ENCODE data around the gene APOBEC3A. TPM values are rescaled to one million over a fixed set of nuclear protein-coding genes. Genes with fewer than 3 reads are reported as not detected.

The APOBEC3A gene
- total and polyA plus RNA-seq, 2 of the 13 experiments (the other 11 are each of a cell fraction or from before 2014, with no cell fraction given) = not detected

DNA sequence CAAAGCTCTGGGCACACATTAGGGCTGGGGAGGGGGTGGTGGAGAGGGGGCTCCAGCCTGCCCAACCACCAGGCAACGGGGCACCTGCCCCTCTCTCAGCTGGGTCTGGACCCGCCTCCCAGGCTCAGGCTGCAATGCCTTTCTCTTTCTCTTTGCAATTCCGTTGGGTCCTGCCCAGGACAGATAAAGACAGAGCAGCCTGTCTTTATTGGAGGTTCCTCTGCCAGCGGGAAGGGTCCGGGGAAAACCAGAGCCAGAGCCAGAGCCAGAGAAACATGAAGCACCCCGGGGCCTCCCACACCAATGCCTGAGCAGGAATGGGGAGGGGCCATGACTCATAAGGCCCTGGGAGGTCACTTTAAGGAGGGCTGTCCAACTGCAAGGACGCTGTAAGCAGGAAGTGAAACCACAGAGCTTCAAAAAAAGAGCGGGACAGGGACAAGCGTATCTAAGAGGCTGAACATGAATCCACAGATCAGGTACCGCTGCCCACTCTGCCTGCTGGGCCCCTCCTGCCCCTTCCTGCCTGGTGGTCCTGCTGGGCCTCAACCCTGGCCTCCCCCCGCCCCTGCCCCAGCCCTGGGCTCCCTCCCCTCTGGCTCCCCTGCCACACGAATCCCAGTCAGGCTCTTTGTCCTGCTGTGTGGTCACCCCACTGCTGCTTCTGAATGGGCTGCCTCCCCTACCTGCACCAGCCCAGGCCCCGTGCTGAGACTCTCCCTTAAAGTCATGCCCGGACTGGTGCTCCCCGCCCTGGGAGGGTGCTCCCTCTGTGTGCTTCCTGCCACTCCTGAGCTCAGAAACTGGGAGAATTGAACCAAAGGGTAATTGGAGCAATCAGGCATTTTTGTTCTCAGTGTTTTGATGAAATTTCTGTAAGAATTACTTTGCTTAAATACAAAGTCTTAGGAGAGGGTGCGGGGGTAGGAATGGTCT, 24.9 kb downstream of the APOBEC3A start, which contains the start of gene APOBEC3B (continued):
- TF ChIP-seq REL (CRISPR knock-in tag; conservative IDR thresholded peaks at IDR 0.05) = no peak
- TF ChIP-seq PLRG1 (conservative IDR thresholded peaks at IDR 0.05) = no peak
- TF ChIP-seq, protein P1, sequence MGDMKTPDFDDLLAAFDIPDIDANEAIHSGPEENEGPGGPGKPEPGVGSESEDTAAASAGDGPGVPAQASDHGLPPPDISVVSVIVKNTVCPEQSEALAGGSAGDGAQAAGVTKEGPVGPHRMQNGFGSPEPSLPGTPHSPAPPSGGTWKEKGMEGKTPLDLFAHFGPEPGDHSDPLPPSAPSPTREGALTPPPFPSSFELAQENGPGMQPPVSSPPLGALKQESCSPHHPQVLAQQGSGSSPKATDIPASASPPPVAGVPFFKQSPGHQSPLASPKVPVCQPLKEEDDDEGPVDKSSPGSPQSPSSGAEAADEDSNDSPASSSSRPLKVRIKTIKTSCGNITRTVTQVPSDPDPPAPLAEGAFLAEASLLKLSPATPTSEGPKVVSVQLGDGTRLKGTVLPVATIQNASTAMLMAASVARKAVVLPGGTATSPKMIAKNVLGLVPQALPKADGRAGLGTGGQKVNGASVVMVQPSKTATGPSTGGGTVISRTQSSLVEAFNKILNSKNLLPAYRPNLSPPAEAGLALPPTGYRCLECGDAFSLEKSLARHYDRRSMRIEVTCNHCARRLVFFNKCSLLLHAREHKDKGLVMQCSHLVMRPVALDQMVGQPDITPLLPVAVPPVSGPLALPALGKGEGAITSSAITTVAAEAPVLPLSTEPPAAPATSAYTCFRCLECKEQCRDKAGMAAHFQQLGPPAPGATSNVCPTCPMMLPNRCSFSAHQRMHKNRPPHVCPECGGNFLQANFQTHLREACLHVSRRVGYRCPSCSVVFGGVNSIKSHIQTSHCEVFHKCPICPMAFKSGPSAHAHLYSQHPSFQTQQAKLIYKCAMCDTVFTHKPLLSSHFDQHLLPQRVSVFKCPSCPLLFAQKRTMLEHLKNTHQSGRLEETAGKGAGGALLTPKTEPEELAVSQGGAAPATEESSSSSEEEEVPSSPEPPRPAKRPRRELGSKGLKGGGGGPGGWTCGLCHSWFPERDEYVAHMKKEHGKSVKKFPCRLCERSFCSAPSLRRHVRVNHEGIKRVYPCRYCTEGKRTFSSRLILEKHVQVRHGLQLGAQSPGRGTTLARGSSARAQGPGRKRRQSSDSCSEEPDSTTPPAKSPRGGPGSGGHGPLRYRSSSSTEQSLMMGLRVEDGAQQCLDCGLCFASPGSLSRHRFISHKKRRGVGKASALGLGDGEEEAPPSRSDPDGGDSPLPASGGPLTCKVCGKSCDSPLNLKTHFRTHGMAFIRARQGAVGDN (CRISPR knock-in tag; IDR thresholded peaks at IDR 0.05) = peak; percentile 66
- TF ChIP-seq ZNF10 (CRISPR knock-in tag; IDR thresholded peaks at IDR 0.05; ENCODE audit: borderline replicate concordance, low read depth) = no peak
- no peak for TF ChIP-seq ISX (CRISPR knock-in tag; conservative IDR thresholded peaks at IDR 0.05)
- TF ChIP-seq, protein P2, sequence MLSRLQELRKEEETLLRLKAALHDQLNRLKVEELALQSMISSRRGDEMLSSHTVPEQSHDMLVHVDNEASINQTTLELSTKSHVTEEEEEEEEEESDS (CRISPR knock-in tag; IDR thresholded peaks at IDR 0.05; ENCODE audit: borderline replicate concordance) = no peak
- no peak for TF ChIP-seq MIXL1 (CRISPR knock-in tag; IDR thresholded peaks at IDR 0.05)
- no peak for TF ChIP-seq ZIK1 (CRISPR knock-in tag; IDR thresholded peaks at IDR 0.05; ENCODE audit: borderline replicate concordance, low read depth)
- peak; percentile 28; the same call in 1 of the 2 replicates for TF ChIP-seq PHF8 (CRISPR knock-in tag; IDR thresholded peaks at IDR 0.05)
- no peak for TF ChIP-seq HNRNPL (IDR thresholded peaks at IDR 0.05; ENCODE audit: low read depth, low read length)
- TF ChIP-seq ZBTB38 (CRISPR knock-in tag; IDR thresholded peaks at IDR 0.05) = peak; percentile 15; the same call in 1 of the 2 replicates
- no peak for TF ChIP-seq EEA1 (CRISPR knock-in tag; IDR thresholded peaks at IDR 0.05; ENCODE audit: borderline replicate concordance)
- no peak for TF ChIP-seq MED13 (CRISPR knock-in tag; IDR thresholded peaks at IDR 0.05)
- TF ChIP-seq SETDB1 (CRISPR knock-in tag; IDR thresholded peaks at IDR 0.05; ENCODE audit: borderline replicate concordance) = no peak
- no peak for TF ChIP-seq ZNF792 (CRISPR knock-in tag; IDR thresholded peaks at IDR 0.05)
- TF ChIP-seq, protein P3, sequence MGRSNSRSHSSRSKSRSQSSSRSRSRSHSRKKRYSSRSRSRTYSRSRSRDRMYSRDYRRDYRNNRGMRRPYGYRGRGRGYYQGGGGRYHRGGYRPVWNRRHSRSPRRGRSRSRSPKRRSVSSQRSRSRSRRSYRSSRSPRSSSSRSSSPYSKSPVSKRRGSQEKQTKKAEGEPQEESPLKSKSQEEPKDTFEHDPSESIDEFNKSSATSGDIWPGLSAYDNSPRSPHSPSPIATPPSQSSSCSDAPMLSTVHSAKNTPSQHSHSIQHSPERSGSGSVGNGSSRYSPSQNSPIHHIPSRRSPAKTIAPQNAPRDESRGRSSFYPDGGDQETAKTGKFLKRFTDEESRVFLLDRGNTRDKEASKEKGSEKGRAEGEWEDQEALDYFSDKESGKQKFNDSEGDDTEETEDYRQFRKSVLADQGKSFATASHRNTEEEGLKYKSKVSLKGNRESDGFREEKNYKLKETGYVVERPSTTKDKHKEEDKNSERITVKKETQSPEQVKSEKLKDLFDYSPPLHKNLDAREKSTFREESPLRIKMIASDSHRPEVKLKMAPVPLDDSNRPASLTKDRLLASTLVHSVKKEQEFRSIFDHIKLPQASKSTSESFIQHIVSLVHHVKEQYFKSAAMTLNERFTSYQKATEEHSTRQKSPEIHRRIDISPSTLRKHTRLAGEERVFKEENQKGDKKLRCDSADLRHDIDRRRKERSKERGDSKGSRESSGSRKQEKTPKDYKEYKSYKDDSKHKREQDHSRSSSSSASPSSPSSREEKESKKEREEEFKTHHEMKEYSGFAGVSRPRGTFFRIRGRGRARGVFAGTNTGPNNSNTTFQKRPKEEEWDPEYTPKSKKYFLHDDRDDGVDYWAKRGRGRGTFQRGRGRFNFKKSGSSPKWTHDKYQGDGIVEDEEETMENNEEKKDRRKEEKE (IDR thresholded peaks at IDR 0.05) = no peak
- TF ChIP-seq ZNF383 (CRISPR knock-in tag; IDR thresholded peaks at IDR 0.05; ENCODE audit: borderline replicate concordance) = no peak
- no peak for TF ChIP-seq RBAK (CRISPR knock-in tag; IDR thresholded peaks at IDR 0.05)
- TF ChIP-seq KLF13 (CRISPR knock-in tag; IDR thresholded peaks at IDR 0.05) = no peak
- TF ChIP-seq, protein P4, sequence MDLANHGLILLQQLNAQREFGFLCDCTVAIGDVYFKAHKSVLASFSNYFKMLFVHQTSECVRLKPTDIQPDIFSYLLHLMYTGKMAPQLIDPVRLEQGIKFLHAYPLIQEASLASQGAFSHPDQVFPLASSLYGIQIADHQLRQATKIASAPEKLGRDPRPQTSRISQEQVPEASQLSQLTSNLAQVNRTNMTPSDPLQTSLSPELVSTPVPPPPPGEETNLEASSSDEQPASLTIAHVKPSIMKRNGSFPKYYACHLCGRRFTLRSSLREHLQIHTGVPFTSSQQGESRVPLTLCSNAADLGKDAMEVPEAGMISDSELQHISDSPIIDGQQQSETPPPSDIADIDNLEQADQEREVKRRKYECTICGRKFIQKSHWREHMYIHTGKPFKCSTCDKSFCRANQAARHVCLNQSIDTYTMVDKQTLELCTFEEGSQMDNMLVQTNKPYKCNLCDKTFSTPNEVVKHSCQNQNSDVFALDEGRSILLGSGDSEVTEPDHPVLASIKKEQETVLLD (CRISPR knock-in tag; IDR thresholded peaks at IDR 0.05; ENCODE audit: low read depth) = no peak
- TF ChIP-seq, protein P5, sequence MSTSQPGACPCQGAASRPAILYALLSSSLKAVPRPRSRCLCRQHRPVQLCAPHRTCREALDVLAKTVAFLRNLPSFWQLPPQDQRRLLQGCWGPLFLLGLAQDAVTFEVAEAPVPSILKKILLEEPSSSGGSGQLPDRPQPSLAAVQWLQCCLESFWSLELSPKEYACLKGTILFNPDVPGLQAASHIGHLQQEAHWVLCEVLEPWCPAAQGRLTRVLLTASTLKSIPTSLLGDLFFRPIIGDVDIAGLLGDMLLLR (CRISPR knock-in tag; IDR thresholded peaks at IDR 0.05) = no peak
